HG03097 (cell line): Measurements from ENCODE around the gene RIMS3.

Experiments used
- ATAC-seq: cut with Tn5 transposase; IDR thresholded peaks from one replicate; pipeline ENCODE4 v1.9.1; 2021; ENCODE audit not compliant: unreplicated experiment, low FRiP score

The RIMS3 gene

DNA sequence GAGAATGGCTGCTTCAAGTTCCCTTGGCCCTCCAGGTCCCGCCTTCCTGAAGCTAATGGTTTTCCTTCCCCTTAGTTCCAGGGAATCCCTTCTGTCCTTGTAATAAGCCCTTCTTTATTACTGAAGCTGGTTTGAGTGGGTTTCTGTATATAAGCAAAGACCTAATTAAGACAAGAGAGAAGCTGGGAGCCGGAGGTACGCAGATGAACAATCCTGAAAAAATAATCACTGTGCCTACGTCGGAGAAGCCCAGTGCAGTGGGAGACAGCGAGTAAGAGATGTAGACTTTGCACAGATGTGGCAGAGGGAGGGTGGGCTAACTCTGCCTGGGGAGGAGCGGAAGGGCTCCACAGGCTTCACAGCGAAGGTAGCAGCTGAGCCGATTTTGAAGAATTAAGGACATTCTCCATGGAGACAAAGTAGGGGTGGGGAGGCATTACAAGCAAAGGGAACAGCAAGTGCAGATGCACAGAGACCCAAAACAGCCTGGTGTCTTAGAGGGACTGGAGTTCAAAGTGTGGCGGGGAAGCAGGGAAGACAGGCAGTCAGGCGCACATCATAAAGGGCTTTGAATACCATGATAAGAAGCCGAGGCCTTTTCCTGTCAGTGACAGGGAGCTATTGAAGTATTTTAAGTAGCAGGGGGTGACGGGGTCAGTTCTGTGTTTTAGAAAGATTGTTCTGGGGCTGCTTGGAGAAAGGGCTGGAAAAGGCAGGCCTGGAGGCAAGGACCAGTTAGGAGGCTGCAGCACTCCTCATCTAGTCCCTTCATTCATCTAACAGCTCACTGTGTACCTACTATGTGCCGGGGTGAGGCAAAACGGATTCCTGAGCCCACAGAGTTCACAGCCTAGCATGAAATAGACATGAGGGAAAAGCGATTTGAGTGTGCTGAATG is 6.5 kb downstream of the RIMS3 start:
- ATAC-seq, result no peak

DNA sequence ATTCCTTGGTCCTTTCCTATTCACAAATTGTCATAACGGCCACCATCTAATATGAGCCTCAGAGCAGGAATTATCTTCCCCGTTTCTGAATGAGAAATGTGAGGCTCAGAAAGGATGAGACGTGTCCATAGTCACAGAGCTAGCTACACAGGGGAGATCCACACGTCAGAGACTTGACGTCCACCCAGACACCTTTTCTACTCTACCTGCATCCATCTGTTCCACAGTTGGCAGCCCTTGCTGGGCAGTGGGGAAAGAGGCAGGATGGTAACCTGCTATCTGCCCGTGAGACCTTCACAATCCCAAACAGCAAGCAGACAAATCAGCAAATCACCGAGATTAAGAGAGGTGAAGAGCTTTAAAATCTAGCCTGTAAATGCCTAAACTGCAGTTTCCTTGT is 8.4 kb downstream of the RIMS3 start:
- no peak for ATAC-seq

DNA sequence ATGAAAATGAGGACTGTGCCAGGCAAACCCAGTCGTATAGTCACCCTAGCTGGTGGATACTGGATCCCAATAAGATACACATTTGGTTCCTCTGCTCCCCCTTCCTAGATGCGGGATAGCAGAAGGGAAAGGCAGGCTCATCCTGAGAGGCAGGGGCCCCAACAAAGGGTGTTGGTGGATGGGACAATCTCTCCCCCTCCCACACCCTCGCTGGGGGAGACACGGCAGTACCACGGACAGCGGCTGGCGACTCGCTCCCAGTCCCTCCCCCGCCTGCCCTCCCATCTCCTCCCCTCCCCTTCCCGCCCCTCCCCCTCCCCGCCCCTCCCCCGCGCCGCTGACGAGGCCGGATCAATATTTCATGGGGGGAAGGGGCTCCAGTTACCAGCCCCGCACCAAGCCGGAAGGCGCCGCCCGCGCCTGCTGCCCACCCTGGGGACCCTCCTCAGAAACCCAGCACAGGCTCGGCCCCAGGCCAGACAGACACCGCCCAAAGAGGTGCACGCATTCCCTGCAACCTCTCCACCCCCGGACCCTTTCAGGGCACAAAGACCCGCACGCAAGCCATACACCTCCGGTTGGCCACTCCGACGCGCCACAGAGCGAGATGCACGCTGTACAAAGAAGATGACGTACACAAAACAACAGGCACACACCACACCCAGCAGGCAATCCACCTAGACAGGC is 11.5 kb downstream of the RIMS3 start:
- ATAC-seq, result no peak

DNA sequence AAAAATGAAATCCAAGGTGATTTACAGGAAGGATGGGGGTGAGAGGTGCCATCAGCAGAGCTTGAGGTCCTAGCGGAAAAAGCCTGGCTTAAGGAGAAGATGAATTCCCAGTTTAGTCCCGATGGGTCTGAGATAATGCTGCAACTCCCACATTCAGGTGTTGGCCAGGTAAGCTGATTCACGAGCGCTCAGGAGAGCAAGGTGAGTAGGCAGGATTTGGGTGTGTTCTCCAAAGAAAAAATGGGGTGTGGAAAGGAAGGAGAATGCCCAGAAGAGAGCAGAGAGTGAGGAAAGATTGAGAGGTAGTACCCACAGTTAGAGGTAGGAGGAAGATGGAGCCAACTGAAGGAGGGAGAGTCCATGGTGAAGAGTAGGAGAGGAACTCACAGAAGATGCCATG is 12.5 kb downstream of the RIMS3 start:
- ATAC-seq, result no peak

DNA sequence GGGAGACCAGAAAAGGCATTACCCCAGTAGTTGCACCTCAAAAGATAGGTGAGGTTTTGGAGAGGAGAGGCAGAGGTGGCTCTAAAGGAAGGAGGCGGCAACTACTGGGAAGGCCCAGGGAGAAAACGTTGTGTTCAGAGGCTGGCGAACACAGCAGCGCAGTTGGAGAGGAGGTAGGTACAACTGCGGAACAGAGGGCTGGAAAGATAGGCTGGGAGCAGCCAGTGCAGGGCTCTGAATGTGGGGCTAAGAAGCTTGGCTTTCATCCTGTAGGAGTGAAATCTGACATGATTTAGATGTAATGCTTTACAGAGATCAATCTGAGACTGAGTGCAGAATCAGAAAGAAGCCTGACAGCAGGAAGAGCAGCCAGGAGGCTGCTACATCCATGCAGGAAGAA is 13.0 kb downstream of the RIMS3 start:
- ATAC-seq, result no peak

DNA sequence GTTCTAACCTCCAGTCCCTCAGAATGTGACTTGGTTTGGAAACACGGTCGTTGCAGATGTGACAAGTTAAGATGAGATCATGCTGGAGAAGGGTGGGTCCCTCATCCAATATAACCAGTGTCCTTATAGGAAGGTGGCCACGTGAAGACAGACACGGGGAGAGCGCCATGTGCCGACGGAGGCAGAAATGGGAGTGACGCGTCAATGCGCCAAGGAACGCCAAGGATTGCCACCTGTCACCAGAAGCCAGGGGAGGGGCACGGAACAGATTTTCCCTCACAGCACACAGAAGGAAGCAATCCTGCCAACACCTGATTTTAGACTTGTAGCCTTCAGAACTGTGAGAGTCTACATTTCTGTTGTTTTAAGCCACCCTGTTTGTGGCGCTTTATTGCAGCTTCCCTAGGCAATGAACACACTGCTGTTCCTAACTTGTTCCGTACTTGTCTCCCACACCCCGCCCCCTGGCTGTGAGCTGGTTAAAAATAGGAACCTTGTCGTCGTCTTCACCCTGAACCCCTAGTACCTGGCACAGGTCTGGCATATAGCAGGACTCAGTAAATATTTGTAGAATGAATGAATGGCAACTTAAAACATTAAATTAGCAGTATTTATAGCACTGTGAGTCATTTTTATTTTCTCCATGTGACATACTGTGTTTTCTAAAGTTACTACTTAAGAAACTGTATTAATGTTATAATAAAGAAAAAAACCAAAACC is 14.2 kb downstream of the RIMS3 start:
- no peak for ATAC-seq

DNA sequence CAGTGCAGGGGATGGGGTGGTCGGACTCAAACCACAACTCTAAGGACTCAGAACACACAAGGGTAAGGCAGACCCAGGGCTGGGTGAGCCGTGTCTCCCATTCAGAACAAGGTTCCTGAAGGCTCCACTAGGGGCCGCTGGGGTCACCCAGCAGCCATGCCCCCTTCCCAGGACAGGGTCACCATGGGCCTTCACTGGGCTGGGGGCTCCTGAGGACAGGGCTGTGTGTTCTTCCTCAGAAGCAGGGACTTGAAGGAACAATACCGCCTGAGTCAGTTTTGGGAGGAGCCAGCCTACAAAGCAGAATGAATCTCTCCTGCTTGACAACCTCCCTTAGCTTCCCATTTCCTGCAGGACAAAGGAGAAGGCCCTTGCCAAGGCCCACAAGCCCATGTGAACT is 15.4 kb downstream of the RIMS3 start:
- no peak for ATAC-seq

DNA sequence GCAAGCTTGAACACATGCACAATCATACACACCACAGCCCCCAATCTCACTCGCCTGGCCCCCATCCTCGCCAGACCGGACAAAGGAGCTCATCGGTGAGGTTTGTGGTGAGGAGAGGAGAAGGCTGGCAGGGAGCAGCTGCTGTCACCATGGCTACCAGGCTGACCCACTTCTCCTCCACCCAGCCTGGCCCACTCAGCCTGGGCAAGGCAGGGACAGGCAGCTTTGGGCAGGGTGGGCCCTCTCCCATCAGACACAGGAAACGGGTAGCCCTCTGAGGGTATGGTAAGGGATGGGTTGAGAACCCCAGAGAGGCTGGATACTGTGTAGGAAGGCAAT is 15.9 kb downstream of the RIMS3 start:
- ATAC-seq, result no peak

DNA sequence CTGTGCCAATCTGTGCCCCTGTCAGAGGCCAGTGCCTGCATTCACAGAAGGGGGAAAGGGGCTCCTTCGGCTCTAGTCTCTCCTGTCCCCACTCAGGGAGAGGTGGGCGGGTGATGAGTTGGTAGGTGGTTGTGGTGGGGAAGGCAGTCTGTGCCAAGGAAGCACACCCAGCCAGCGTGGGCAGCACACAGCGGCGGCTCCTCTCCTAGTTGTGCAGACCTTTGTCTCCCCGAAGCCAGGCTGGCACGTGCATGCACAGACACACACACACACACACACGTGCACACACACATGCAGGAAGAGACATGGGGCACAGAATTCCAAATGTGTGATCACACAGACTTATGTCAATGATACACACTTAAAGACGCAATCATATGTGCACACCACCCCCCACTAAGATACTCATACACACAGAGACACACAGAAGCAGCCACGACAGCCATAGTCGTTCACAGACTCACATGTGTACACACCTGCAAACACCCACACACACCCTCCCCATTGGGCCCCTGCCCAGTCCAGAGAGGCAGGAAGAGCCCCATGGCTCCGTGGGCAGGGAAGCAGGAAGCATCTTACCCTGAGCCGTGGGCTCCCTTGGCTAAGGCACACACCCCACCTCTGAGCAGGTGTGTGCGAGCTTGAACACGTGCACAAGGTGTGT is 16.4 kb downstream of the RIMS3 start:
- no peak for ATAC-seq

DNA sequence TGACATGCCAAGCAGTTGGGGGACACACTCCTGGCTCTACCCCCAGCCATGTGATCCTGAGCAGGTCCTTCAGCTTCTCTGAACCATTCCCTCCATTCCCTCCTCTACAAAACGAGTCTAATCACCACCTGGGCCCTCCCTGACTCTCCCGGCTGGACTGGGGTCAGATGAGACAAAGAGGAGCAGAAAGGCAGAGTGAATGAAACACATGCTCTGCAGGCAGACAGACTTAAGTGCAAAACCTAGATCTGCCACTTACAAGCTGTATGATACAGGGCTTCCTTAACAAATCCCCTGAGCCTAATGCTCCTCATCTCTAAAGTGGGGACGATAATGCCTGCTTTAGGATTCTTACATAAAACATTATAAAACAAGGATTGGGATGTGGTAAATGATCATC is 17.3 kb downstream of the RIMS3 start:
- ATAC-seq, result no peak

DNA sequence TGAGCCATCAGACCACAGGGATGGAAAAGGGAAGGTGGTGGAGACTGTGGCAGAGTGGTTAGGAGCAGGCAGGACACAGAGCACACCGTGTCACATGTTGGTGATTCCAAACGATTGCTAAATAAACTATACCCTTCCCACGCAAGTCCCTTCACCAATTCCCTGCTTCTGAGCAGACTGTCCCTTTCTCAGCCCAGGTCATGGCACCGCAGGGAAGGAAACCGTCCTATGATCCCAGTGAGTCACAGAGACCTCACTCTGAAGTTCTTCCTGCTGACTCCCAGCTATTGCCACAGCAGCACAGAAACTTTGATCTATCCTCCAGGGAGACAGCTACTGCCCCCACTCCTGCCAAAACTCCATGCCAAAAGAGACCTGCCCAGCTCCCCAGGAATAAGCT is 19.2 kb downstream of the RIMS3 start:
- ATAC-seq, result no peak

DNA sequence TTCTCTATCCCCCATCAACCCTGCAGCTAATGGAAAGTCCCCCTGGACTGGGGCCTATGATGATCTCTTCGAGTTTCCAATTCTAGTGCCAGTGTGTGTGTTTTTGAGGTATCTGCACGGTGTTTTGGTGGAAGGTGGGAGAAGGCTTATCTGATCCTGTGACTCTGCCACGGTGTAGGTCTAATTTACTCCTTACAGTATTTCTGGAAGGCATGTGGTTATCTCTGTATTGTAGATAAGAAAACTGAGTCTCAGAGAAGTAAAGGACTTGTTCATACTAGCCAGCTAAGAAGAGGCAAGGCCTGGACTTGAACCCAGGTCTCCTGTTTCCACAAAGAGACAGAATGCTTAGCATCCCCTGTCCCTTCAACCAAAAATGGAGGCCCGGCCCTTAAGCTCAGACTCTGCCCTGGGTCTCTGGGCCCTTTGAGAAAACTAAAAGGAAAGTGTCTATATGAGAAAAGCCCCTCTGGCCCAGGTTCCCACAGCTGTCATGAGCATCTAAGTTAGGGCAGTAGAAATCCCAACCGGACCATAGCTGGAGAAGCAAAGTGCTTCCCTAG is 20.3 kb downstream of the RIMS3 start:
- ATAC-seq, result no peak

DNA sequence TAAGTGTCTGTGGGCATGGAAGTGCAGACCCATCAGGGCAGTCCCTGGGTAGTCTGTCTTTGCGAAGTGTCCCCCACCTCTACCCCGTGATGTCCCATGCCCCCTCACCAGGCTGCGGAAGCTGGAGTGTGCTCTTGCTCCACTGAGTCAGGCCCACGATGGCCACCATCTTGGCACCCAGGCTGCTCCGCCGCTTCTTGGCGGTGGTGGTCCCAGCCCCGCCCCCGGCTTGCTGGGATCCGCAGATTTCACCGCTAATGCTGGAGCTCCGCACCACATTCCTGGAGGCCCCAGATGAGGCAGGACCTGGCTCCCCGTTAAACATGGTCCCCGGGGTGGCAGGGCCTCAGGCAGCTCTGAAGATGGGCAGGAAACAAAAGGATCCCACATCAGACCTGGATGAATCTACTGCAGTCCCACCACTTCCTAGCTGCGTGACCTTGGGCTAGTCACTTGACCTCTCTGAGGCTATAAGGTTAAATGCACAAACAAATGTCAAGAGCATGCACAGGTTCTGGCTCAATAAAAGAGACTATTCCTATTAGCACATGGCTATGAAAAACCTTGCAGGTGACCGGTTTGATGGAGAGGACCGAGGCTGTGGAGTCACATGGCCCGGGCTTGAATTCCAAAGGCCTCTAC is 23.8 kb downstream of the RIMS3 start:
- ATAC-seq, result no peak

DNA sequence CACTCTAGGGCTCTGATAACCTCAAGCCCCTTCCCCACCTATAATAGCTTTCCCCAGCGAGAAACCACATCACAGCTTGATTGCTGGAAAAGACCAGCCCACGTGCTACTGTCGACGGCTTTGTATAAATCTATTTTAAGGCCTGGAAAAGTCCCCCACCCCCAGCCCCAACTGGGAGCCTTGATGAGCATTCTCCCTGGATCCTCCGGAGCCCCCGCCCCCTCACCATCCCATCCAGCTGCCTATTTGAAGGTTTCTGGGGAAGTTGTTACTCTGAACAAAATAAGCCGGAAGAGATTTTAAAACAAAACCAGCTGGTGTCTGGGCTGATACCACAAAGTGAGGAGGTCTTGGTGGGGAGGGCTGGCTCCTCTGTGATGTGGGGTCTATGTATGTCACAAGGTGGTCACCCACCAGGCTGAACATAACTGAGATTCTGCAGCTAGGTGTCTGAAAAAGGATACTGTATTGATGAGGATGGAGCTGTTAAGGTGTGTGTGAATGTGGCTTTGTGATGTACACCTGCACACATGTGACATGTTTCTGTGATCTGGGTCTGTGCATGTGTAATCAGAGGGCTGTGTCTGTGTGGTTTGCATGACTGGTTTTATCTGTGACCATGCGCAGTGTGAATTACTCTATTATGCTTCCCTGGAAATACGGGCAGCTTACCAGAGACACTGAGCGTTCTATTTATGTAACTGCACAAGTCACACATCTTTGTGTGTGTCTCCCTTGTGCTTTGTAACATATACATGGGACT is 25.0 kb downstream of the RIMS3 start:
- ATAC-seq, result no peak

DNA sequence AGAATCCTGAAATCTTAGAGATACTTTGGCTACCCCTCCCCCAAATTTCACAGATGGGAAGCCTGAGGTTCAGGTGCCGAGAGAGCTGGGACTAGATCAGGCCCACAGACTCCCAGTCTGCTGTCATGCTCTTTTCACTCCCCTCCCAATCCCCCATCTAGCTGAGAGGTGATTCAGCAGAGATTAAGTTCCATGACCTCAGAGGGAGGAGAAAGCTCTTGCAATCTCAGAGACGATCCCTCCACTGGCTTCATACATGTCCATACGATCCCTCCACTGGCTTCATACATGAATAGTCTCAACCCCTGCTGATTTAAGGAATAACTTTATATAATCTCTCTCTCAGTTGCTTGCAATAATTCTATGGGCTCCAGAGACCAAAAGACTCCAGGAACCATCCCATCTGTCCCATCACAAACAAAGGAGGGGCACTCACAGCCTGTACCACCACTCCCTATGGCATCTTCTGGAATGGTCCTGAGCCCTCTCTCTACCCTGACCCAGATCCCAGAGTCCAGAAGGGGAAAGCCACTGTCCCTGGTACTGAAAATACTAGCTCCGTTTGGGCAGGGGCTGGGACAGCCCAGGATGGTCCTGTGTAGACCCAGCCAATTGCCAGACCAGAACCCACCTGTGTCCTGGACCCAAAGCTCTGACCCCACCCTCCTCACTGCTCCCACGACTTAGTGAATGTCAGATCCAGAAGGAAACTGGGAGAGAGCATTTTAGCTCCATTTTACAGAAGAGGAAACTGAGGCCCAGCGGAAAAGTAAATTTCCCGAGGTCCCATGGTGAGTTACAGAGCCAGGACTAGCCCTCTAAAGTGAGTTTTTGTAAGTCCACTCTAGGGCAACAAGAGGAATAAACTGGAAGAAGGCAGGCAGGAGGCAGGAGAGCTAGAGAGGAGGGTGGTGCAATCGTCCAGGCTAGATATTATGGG is 27.1 kb downstream of the RIMS3 start:
- ATAC-seq, result no peak

DNA sequence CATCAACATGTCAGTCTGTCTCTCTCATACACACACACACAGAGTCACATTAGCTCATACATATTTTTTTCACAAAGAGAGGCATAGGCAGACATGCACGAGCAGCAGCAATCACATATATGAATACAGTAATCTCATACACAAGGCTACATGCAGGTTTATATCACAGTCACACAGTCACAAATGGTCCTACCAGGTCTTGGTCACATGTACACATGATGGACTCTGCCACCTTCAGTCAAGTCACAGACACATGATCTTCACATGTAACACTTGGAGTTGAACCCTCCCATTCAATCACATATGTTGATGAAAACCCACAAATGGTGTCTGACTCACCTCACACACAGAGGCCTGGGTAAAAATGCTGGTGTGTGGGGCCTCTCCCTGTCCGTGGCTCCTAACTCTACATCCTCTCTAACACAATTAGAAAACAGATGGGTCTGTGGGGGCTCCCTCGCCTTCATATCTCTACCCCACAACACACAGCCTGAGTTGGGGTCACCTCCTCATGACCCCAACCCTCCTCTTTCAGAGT is 27.9 kb downstream of the RIMS3 start:
- no peak for ATAC-seq

DNA sequence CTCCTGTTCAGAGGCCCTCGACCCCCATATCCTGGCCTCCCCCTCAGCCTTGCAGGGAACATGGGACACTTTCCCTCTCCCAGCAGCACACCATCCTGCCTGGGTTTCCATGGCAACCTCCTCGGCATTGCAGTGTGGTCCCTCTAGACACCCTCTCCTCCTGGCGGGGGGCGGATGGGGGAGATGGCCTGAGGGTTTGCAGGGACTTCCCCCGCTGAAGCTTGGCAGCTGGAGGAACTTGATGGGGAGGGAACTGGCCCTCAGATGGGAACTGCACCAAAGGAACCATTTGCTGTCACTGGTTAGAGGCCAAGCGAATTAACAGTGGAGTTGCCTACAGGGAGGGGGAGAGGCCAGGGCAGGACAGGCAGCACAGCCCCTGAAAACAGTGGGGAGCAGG is 28.7 kb downstream of the RIMS3 start:
- ATAC-seq, result no peak
